A549 (cell line): ENCODE data around the gene PSMB10. TPM values are rescaled to one million over a fixed set of nuclear protein-coding genes. Genes with fewer than 3 reads are reported as not detected.

Experiments used
- ATAC-seq, 2 experiments: fragments of 200-7000 bp in 1 of 2; fragments of >200 bp in 1 of 2; cut with Nextera tagmentation in 1 of 2; cut with Tn5 transposase in 1 of 2; 3 replicates each; pipeline versions ENCODE4 v1.8.0 to v1.9.1; 2018 to 2020; ENCODE audit warnings: mild to moderate bottlenecking in 1 of 2, moderate library complexity in 1 of 2
- CTCF ChIA-PET: fragments of 300-600 bp; sonication (Branson Sonifier 250); formaldehyde crosslinking; extraction: SDS; loops from one replicate; lab custom pipeline; 2021; ENCODE audit warnings: antibody characterized with exemption, inconsistent platforms; lab: Yijun Ruan, JAX
- POLR2A ChIA-PET: fragments of 350-600 bp; formaldehyde crosslinking; extraction: SDS; loops from one replicate; lab custom pipeline; 2021; ENCODE audit warnings: antibody characterized with exemption, inconsistent platforms; lab: Yijun Ruan, JAX
- DNase-seq, 2 experiments: peaks; one replicate each; pipeline versions ENCODE4 v3.0.0 to v3.0.0-alpha.2; 2011 to 2016; ENCODE audit warnings: low read depth in 1 of 2, low spot score in 1 of 2
- FAIRE-seq: peaks from 2 replicates; lab custom pipeline; 2011; peaks lifted over from hg19 to GRCh38; lab: Jason Lieb, UNC
- H3K27ac ChIP-seq, 2 experiments: fragments of >200 bp; sonication (Bioruptor Twin); formaldehyde crosslinking; 3 replicates each; pipeline ENCODE4 v1.5.1; 2016 to 2017
- H3K4me1 ChIP-seq: fragments of >200 bp; sonication (Bioruptor Twin); formaldehyde crosslinking; 3 replicates; pipeline ENCODE4 v1.6.1; 2016
- H3K4me2 ChIP-seq: fragments of >200 bp; sonication (Bioruptor Twin); formaldehyde crosslinking; 3 replicates; pipeline ENCODE4 v1.6.1; 2016
- H3K4me3 ChIP-seq: fragments of >200 bp; sonication (Bioruptor Twin); formaldehyde crosslinking; 3 replicates; pipeline ENCODE4 v1.5.1; 2016
- H3K9me3 ChIP-seq: fragments of >200 bp; sonication (Bioruptor Twin); formaldehyde crosslinking; 3 replicates; pipeline ENCODE4 v1.6.1; 2016
- CBX2 ChIP-seq: fragments of 200-600 bp; sonication (generic); IDR thresholded peaks from 2 replicates; pipeline ENCODE4 v1.6.1; 2016; ENCODE audit warnings: low read depth, mild to moderate bottlenecking, borderline replicate concordance
- CBX8 ChIP-seq: fragments of 200-600 bp; sonication (generic); IDR thresholded peaks from 2 replicates; pipeline ENCODE4 v1.6.1; 2016
- CEBPB ChIP-seq, 2 experiments: fragments of >200 bp in 1 of 2; sonication (Bioruptor Twin) in 1 of 2; formaldehyde crosslinking in 1 of 2; IDR thresholded peaks; 2 replicates each; pipeline ENCODE4 v1.6.1; 2012 to 2016
- CHD4 ChIP-seq: fragments of 200-600 bp; sonication (generic); IDR thresholded peaks from 2 replicates; pipeline ENCODE4 v1.6.1; 2016; ENCODE audit warnings: antibody characterized with exemption, mild to moderate bottlenecking, borderline replicate concordance
- EHF ChIP-seq: fragments of 250-450 bp; sonication (Bioruptor Pico); IDR thresholded peaks from 2 replicates; pipeline ENCODE4 v1.5.0; 2020; ENCODE audit warnings: mild to moderate bottlenecking
- EHMT2 ChIP-seq: fragments of 200-600 bp; sonication (generic); IDR thresholded peaks from 2 replicates; pipeline ENCODE4 v1.6.1; 2016; ENCODE audit warnings: antibody characterized with exemption, low read depth, mild to moderate bottlenecking, moderate library complexity
- ESRRA ChIP-seq: fragments of 150-350 bp; IDR thresholded peaks from 2 replicates; pipeline ENCODE4 v1.6.1; 2014; ENCODE audit warnings: mild to moderate bottlenecking, low read length, borderline replicate concordance
- FOSB ChIP-seq: fragments of 250-450 bp; sonication (Bioruptor Pico); IDR thresholded peaks from 2 replicates; pipeline ENCODE4 v1.5.0; 2020; ENCODE audit warnings: mild to moderate bottlenecking, moderate library complexity
- FOSL2 ChIP-seq, 2 experiments: fragments of 450-650 bp in 1 of 2; fragments of >200 bp in 1 of 2; sonication (Bioruptor Twin) in 1 of 2; formaldehyde crosslinking; IDR thresholded peaks; 2 replicates each; pipeline versions ENCODE4 v1.5.0 to v1.6.1; 2016 to 2020; ENCODE audit warnings: mild to moderate bottlenecking in 1 of 2, moderate library complexity in 1 of 2
- FOXS1 ChIP-seq: fragments of 250-450 bp; sonication (Bioruptor Pico); IDR thresholded peaks from 2 replicates; pipeline ENCODE4 v1.5.0; 2020; ENCODE audit warnings: mild to moderate bottlenecking, moderate library complexity
- HDAC2 ChIP-seq: fragments of 200-600 bp; sonication (generic); IDR thresholded peaks from 2 replicates; pipeline ENCODE4 v1.6.1; 2016
- HEYL ChIP-seq: fragments of 250-450 bp; sonication (Bioruptor Pico); IDR thresholded peaks from 2 replicates; pipeline ENCODE4 v1.8.0; 2021; ENCODE audit warnings: mild to moderate bottlenecking, moderate library complexity
- HOXB13 ChIP-seq: fragments of 250-450 bp; sonication (Bioruptor Pico); IDR thresholded peaks from 2 replicates; pipeline ENCODE4 v1.5.0; 2020; ENCODE audit warnings: low read depth, mild to moderate bottlenecking, moderate library complexity
- HOXB5 ChIP-seq: fragments of 250-450 bp; sonication (Bioruptor Pico); IDR thresholded peaks from 2 replicates; pipeline ENCODE4 v1.5.0; 2020; ENCODE audit warnings: mild to moderate bottlenecking, moderate library complexity
- JUN ChIP-seq, 2 experiments: fragments of >200 bp; sonication (Bioruptor Twin); formaldehyde crosslinking; IDR thresholded peaks; 2 replicates in 1 of 2; 3 replicates in 1 of 2; pipeline ENCODE4 v1.6.1; 2016 to 2017
- KDM1A ChIP-seq: fragments of 200-600 bp; sonication (generic); IDR thresholded peaks from 2 replicates; pipeline ENCODE4 v1.6.1; 2016; ENCODE audit warnings: low read depth, mild to moderate bottlenecking
- KDM5A ChIP-seq: fragments of 200-600 bp; sonication (generic); IDR thresholded peaks from 2 replicates; pipeline ENCODE4 v1.6.1; 2016; ENCODE audit warnings: antibody characterized with exemption, mild to moderate bottlenecking
- MAFK ChIP-seq: fragments of 450-650 bp; IDR thresholded peaks from 2 replicates; pipeline ENCODE4 v1.6.1; 2014; ENCODE audit not compliant: partially characterized antibody
- MAX ChIP-seq: IDR thresholded peaks from 2 replicates; pipeline ENCODE4 v1.6.1; 2012
- MAZ ChIP-seq: fragments of 150-350 bp; IDR thresholded peaks from 2 replicates; pipeline ENCODE4 v1.6.1; 2014; ENCODE audit warnings: antibody characterized with exemption, low read depth, low read length, borderline replicate concordance
- MYC ChIP-seq: IDR thresholded peaks from 2 replicates; pipeline ENCODE4 v1.6.1; 2012; ENCODE audit warnings: mild to moderate bottlenecking, inconsistent platforms, low read length, improper control_type of control experiment, borderline replicate concordance
- NFE2L2 ChIP-seq: fragments of 150-350 bp; conservative IDR thresholded peaks from 2 replicates; pipeline ENCODE4 v1.6.1; 2014; ENCODE audit warnings: low read length
- NPAS2 ChIP-seq: fragments of 250-450 bp; sonication (Bioruptor Pico); IDR thresholded peaks from 2 replicates; pipeline ENCODE4 v1.8.0; 2022; ENCODE audit warnings: mild to moderate bottlenecking, moderate library complexity, borderline replicate concordance
- NR3C1 ChIP-seq: fragments of >200 bp; sonication (Bioruptor Twin); formaldehyde crosslinking; IDR thresholded peaks from 3 replicates; pipeline ENCODE4 v1.6.1; 2017
- PHF8 ChIP-seq: fragments of 200-600 bp; sonication (generic); IDR thresholded peaks from 2 replicates; pipeline ENCODE4 v1.6.1; 2016; ENCODE audit warnings: low read depth, mild to moderate bottlenecking, antibody characterized with exemption, moderate library complexity, borderline replicate concordance
- POLR2A ChIP-seq: IDR thresholded peaks from 2 replicates; pipeline ENCODE4 v1.6.1; 2012; ENCODE audit warnings: mild to moderate bottlenecking, low read length
- POLR2AphosphoS2 ChIP-seq: conservative IDR thresholded peaks from 2 replicates; pipeline ENCODE4 v1.6.1; 2012; ENCODE audit warnings: low read length, improper control_type of control experiment, inconsistent platforms
- RAD21 ChIP-seq, 2 experiments: fragments of >200 bp in 1 of 2; sonication (Bioruptor Twin) in 1 of 2; formaldehyde crosslinking in 1 of 2; IDR thresholded peaks in 1 of 2; conservative IDR thresholded peaks in 1 of 2; 2 replicates in 1 of 2; 3 replicates in 1 of 2; pipeline ENCODE4 v1.6.1; 2012 to 2018; ENCODE audit warnings: inconsistent platforms in 1 of 2
- RCOR1 ChIP-seq: fragments of 150-350 bp; IDR thresholded peaks from 2 replicates; pipeline ENCODE4 v1.6.1; 2014; ENCODE audit warnings: antibody characterized with exemption, low read length, low read depth
- RFX5 ChIP-seq: fragments of 450-650 bp; IDR thresholded peaks from 2 replicates; pipeline ENCODE4 v1.7.1; 2014; ENCODE audit warnings: antibody characterized with exemption, mild to moderate bottlenecking, moderate library complexity
- SREBF2 ChIP-seq: fragments of 450-650 bp; IDR thresholded peaks from 2 replicates; pipeline ENCODE4 v1.6.1; 2014; ENCODE audit warnings: mild to moderate bottlenecking, moderate library complexity
- TFCP2L1 ChIP-seq: fragments of 250-450 bp; sonication (Bioruptor Pico); IDR thresholded peaks from 2 replicates; pipeline ENCODE4 v1.5.0; 2021; ENCODE audit warnings: mild to moderate bottlenecking
- ZSCAN20 ChIP-seq: fragments of 250-450 bp; sonication (Bioruptor Pico); IDR thresholded peaks from 2 replicates; pipeline ENCODE4 v1.8.0; 2022; ENCODE audit warnings: mild to moderate bottlenecking, moderate library complexity
- WGBS: methylation state at CpG from one replicate; pipeline ENCODE4 v1.1.6; 2017; ENCODE audit errors: missing lambda C conversion rate; 5-methylcytosine and 5-hydroxymethylcytosine counted together
- polyA plus RNA-seq, 4 experiments: library from polyadenylated mRNA; depleted of rRNA in 3 of 4; stranded (reverse); fragments of >200 nt; fragmentation: RNase III in 1 of 4; extraction: RNeasy Plus Mini Kit Qiagen cat#74134 plus additional on column Dnase treatment in 1 of 4; gene quantifications; 2 replicates in 3 of 4; 3 replicates in 1 of 4; pipeline ENCODE4 v1.2.3, GENCODE V29; 2011 to 2017
- TF ChIP-seq, protein P1 (sequence below): fragments of >200 bp; sonication (Bioruptor Twin); formaldehyde crosslinking; IDR thresholded peaks from 3 replicates; pipeline ENCODE4 v1.5.1; 2016
- TF ChIP-seq, protein P2 (sequence below): fragments of 450-650 bp; IDR thresholded peaks from 2 replicates; pipeline ENCODE4 v1.6.1; 2014; ENCODE audit warnings: antibody characterized with exemption

Gene PSMB10
- polyA plus RNA-seq, 2 of the 4 experiments (the other 2 are of a cell fraction): 11.3 to 52.4 TPM

DNA sequence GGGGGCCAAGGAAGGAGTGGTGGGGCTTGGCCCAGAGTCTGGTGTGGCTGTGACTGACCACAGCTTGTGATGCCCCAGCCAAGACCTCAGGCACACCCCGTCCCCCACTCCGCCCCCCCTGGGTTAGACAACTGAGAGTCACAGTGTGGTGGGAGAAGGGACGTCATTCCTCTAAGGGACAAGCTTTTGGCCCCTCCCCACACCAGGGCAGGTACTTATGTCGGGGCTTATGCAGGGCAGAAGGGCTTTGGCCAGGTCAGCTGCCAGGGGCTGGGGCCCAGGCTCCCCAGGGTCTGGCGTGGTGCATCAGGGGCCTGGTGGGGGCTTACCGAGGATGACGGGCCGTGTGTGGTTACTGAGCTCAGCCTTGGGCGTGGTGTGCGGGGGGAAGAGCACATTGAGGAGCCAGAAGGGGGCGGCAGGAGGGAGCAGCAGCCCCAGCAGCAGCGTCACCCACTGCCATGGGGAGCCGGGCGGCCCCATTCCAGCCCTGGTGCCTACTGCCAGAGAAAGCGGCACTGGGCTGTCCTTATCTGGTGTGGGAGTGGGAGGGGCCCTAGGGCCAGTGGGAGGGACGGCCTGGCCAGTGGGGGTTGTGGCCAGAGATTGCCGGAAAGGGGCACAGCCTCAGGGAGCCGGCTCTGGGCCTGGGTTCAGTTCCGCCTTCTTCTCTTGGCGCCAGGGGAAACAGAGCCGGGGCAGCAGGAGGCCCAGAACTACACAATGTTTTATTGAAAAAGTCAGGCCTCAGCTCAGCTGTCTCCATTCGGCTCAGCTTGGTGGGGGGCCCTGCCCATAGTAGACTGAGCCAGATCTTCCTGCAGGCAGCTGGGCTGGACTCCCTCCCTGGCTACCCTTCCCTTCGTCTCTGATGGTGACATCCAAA is 7.2 kb upstream of the PSMB10 start, which contains the start of gene LCAT:
Gene LCAT (minus strand): TSS at position 502 of the 886 bp plus-strand sequence. CDS start 19 bp downstream, at position 483.
- WGBS: 87% methylated on average over 21 of the region's 23 CpGs
- Histone ChIP-seq H3K27ac (no peak within 1 kb of the TSS), H3K9me3 (no peaks in the 10 kb centered on the region), H3K4me3 (no peak within 1 kb of the TSS), H3K4me1 (no peaks in the 10 kb centered on the region), H3K4me2 (no peak within 1 kb of the TSS)
- no peak for TF ChIP-seq NR3C1
- no peak for TF ChIP-seq HDAC2
- no peak for TF ChIP-seq POLR2A
- no peak for TF ChIP-seq CEBPB (IDR thresholded peaks at IDR 0.05)
- no peak for TF ChIP-seq HOXB5
- TF ChIP-seq NPAS2 (CRISPR knock-in tag): no peak
- TF ChIP-seq HOXB13 (CRISPR knock-in tag): no peak
- TF ChIP-seq, protein P1, sequence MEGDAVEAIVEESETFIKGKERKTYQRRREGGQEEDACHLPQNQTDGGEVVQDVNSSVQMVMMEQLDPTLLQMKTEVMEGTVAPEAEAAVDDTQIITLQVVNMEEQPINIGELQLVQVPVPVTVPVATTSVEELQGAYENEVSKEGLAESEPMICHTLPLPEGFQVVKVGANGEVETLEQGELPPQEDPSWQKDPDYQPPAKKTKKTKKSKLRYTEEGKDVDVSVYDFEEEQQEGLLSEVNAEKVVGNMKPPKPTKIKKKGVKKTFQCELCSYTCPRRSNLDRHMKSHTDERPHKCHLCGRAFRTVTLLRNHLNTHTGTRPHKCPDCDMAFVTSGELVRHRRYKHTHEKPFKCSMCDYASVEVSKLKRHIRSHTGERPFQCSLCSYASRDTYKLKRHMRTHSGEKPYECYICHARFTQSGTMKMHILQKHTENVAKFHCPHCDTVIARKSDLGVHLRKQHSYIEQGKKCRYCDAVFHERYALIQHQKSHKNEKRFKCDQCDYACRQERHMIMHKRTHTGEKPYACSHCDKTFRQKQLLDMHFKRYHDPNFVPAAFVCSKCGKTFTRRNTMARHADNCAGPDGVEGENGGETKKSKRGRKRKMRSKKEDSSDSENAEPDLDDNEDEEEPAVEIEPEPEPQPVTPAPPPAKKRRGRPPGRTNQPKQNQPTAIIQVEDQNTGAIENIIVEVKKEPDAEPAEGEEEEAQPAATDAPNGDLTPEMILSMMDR: no peak
- no peak for TF ChIP-seq PHF8
- TF ChIP-seq MAX: no peak
- TF ChIP-seq, protein P2, sequence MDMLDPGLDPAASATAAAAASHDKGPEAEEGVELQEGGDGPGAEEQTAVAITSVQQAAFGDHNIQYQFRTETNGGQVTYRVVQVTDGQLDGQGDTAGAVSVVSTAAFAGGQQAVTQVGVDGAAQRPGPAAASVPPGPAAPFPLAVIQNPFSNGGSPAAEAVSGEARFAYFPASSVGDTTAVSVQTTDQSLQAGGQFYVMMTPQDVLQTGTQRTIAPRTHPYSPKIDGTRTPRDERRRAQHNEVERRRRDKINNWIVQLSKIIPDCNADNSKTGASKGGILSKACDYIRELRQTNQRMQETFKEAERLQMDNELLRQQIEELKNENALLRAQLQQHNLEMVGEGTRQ: no peak
- TF ChIP-seq RCOR1: no peak
- TF ChIP-seq SREBF2: no peak
- no peak for TF ChIP-seq KDM5A
- no peak for TF ChIP-seq NFE2L2
- no peak for TF ChIP-seq EHF
- no peak for TF ChIP-seq TFCP2L1
- no peak for TF ChIP-seq KDM1A
- no peak for TF ChIP-seq MAZ
- TF ChIP-seq FOSB: no peak
- ATAC-seq: no peak; a peak in 1 of 6 replicates
- DNase-seq: no peak
- FAIRE-seq: no peak
- ChIA-PET CTCF (interaction anchor here (1.0 to 6.3 kb wide), 8 partner anchors 8 to 121 kb away, joined by 3 to 54 read pairs (median 5); partner anchors contain the start of gene PSMB10), POLR2A (interaction anchor here (1.4 kb wide), 1 partner anchor 8 kb away, joined by 5 read pairs; no protein-coding TSS in a partner anchor)

DNA sequence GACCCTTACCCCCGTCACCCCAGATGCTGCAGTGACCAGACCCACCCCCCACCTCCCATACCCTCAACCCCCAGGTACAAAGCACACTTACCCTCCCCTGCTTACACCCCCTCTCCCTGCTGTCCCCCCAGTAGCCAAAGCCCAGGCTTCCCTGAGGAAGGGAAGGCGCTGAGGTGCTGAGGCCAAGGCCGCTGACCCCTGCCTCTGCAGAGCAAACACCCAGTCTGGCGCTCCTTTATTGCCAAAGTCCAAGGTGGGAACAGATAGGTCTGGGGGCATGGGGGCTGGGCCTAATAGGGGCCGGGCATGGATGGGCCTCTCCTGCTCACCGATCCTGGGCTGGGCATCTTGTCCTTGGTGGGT is 6.6 kb upstream of the PSMB10 start:
- TF ChIP-seq CHD4 (no peak), SREBF2 (no peak), CBX2 (no peak), HOXB13 (CRISPR knock-in tag) (no peak), RAD21 (conservative IDR thresholded peaks at IDR 0.05 in 1 of 2, IDR thresholded peaks at IDR 0.05 in 1 of 2) (no peak), MAFK (no peak), EHMT2 (no peak), HEYL (no peak), CBX8 (no peak), RCOR1 (no peak), JUN (IDR thresholded peaks at IDR 0.05) (no peak), POLR2A (no peak), FOXS1 (no peak), FOSL2 (IDR thresholded peaks at IDR 0.05) (no peak), FOSL2 (CRISPR knock-in tag; IDR thresholded peaks at IDR 0.05) (no peak), ZSCAN20 (CRISPR knock-in tag) (no peak), RFX5 (no peak), ESRRA (no peak), MYC (no peak), POLR2AphosphoS2 (no peak)
- TF ChIP-seq, protein P2: no peak
- TF ChIP-seq, all 56 proteins: peak for 0
- H3K9me3 ChIP-seq: no peaks in the 10 kb centered on the region
- H3K4me3 ChIP-seq: no peak overlapping the region
- no peaks in the 10 kb centered on the region for H3K4me1 ChIP-seq
- FAIRE-seq (no peak), ATAC-seq (no peak), DNase-seq (no peak)
- POLR2A ChIA-PET: no interaction called here
- WGBS: 81% methylated on average over 4 of the region's 6 CpGs
- H3K27ac ChIP-seq: no peak overlapping the region
- CTCF ChIA-PET: interaction anchor here (0.6 to 5.2 kb wide), 9 partner anchors 10 to 284 kb away, joined by 3 to 54 read pairs (median 5); no protein-coding TSS in a partner anchor
- H3K4me2 ChIP-seq: no peak overlapping the region
